H1 (cell line): ENCODE measurements around the gene FXR1. TPM values are rescaled to one million over a fixed set of nuclear protein-coding genes. Genes with fewer than 3 reads are reported as not detected.

Experiments
- CHD7 ChIP-seq: fragments of 300-600 bp; sonication (generic); IDR thresholded peaks from 2 replicates; pipeline ENCODE4 v1.7.1; 2012; ENCODE audit warnings: low read length, moderate library complexity, mild to moderate bottlenecking, inconsistent platforms; ENCODE audit not compliant: insufficient replicate concordance
- polyA plus RNA-seq, 7 experiments: library from polyadenylated mRNA; depleted of rRNA in 3 of 7; stranded (reverse) in 5 of 7; unstranded in 2 of 7; fragments of >200 nt in 5 of 7; fragments of 200-250 nt in 2 of 7; gene quantifications; 1 replicate in 5 of 7; 2 replicates in 1 of 7; 4 replicates in 1 of 7; pipeline versions ENCODE4 v1.2.1 to v1.2.3, GENCODE V29; 2011 to 2013; ENCODE audit warnings: missing spikeins in 2 of 7, mixed read lengths in 2 of 7
- total RNA-seq: library from RNA; stranded (reverse); fragmentation: NEBNext Ultra II Directional; extraction: Animal tissue kit (Norgen Biotek cat#: 25700); gene quantifications from 2 replicates; pipeline ENCODE4 v1.2.1, GENCODE V29; 2021

The FXR1 gene
- total and polyA plus RNA-seq, 2 of the 8 experiments (the other 6 are each of a cell fraction or from before 2014, with no cell fraction given) = 108 to 283 TPM

DNA sequence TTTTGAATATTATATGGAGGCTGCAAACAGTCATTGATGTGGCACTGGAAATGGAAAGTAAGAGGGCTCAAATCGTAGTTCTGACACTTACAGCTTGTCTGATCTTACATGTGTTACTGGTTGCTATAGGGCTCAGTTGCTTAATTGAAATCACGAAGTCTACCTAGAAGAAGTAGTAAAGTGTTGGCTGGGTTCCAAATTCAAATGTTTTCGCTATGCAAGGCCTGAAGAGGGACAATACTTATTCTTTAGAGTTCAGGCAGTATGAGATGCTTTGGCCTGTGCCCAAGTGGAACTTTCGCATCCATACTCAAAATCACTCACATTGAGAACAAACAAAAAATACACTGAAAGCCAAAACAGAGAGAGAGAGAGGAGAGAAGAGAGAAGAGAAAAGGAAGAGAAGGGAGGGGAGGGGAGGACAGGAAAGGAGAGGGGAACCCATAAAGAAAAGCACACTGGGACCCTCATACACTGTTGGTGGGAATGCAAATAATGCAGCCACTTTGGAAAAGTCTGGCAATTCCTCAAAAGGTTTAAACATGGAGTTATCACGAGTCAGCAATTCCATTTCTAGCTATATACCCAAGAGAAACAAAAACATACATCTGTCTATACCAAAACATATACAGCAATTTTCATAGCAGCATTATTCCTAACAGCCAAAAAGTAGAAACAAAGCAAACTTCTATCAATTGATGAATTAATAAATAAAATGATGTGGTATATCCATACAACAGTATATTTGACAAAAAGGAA lies 2.9 kb upstream of the FXR1 start (continued):
- no peak for TF ChIP-seq CHD7
